Myocyte (in vitro differentiated cells): ENCODE data around the gene HCN3. TPM values are rescaled to one million over a fixed set of nuclear protein-coding genes. Genes with fewer than 3 reads are reported as not detected.
"Not testable (repeated sequence)": the region's sequence is repeated elsewhere in the genome, so short reads cannot be mapped to it uniquely, and the experiment has no call there.

ENCODE experiments used
- DNase-seq: peaks from one replicate; pipeline ENCODE4 v3.0.0-alpha.2; 2012; ENCODE audit warnings: low read depth
- polyA plus RNA-seq: library from polyadenylated mRNA; unstranded; fragments of >200 nt; gene quantifications from one replicate; pipeline ENCODE4 v1.2.1, GENCODE V29; 2012; ENCODE audit warnings: missing spikeins
- total RNA-seq: library from RNA; depleted of rRNA; stranded (reverse); fragments of >200 nt; gene quantifications from 2 replicates; pipeline ENCODE4 v1.2.3, GENCODE V29; 2014

HCN3 gene
- 2.1 and 3.0 TPM in 2 replicates for total RNA-seq
- 8.1 TPM for polyA plus RNA-seq

GRCh38 chr1:155277070-155277901 lies at the start of gene HCN3:
Gene HCN3, plus strand, starts transcription at chr1:155277463. Its CDS starts 128 bp downstream, at chr1:155277591.
- peak; percentile 97 for DNase-seq

- DNase-seq = no peak
Observed at GRCh38 chr1:155228096-155228427, 49.2 kb upstream of the HCN3 start.

GRCh38 chr1:155231302-155231701 lies 46.0 kb upstream of the HCN3 start:
- not testable (repeated sequence) for DNase-seq

GRCh38 chr1:155232001-155232978 lies 45.0 kb upstream of the HCN3 start:
- DNase-seq = not testable (repeated sequence)

GRCh38 chr1:155233502-155233901 lies 43.8 kb upstream of the HCN3 start:
- not testable (repeated sequence) for DNase-seq

- not testable (repeated sequence) for DNase-seq
Observed at GRCh38 chr1:155235375-155235774, 41.9 kb upstream of the HCN3 start.

- DNase-seq = no peak
Observed at GRCh38 chr1:155236451-155236850, 40.8 kb upstream of the HCN3 start.

- DNase-seq = peak; percentile 81
Observed at GRCh38 chr1:155241069-155241679, 36.1 kb upstream of the HCN3 start.

GRCh38 chr1:155241841-155242264 lies 35.4 kb upstream of the HCN3 start:
- DNase-seq = no peak

GRCh38 chr1:155242805-155243358 lies 34.4 kb upstream of the HCN3 start:
- DNase-seq = no peak

- DNase-seq = peak; percentile 100
Observed at GRCh38 chr1:155244368-155245162, 32.7 kb upstream of the HCN3 start.

- no peak for DNase-seq
Observed at GRCh38 chr1:155245163-155245524, 32.1 kb upstream of the HCN3 start.

- DNase-seq = not testable (repeated sequence)
Observed at GRCh38 chr1:155246796-155247195, 30.5 kb upstream of the HCN3 start.

GRCh38 chr1:155247667-155248553 lies 29.4 kb upstream of the HCN3 start:
- no peak for DNase-seq

- DNase-seq = no peak
Observed at GRCh38 chr1:155250246-155250632, 27.0 kb upstream of the HCN3 start.

GRCh38 chr1:155250633-155251449 lies 26.4 kb upstream of the HCN3 start:
- peak; percentile 93 for DNase-seq

GRCh38 chr1:155251566-155251965 lies 25.7 kb upstream of the HCN3 start:
- DNase-seq = no peak

- no peak for DNase-seq
Observed at GRCh38 chr1:155253208-155253607, 24.1 kb upstream of the HCN3 start.
